Dermis microvascular lymphatic vessel endothelial cell (primary cell): ENCODE results near the gene EN2. TPM values are rescaled to one million over a fixed set of nuclear protein-coding genes. Genes with fewer than 3 reads are reported as not detected.
"Not testable (repeated sequence)": the region's sequence is repeated elsewhere in the genome, so short reads cannot be mapped to it uniquely, and the experiment has no call there.

Experiments used
- DNase-seq, 2 donors: peaks; one replicate each; pipeline versions ENCODE4 v3.0.0 to v3.0.0-alpha.2; 2010; ENCODE audit warnings: low read depth in 2 of 2
- total RNA-seq: library from RNA; depleted of rRNA; stranded (reverse); fragments of >200 nt; gene quantifications from 2 replicates; pipeline ENCODE4 v1.2.1, GENCODE V29; 2014

The EN2 gene
- total RNA-seq, 1 donor from 2014 or later: under 0.01 TPM

GRCh38 chr7:155425887-155426286 is 32.0 kb upstream of the EN2 start:
- DNase-seq: no peak

- no peak for DNase-seq
Observed at GRCh38 chr7:155426543-155427410, 31.2 kb upstream of the EN2 start.

DNA sequence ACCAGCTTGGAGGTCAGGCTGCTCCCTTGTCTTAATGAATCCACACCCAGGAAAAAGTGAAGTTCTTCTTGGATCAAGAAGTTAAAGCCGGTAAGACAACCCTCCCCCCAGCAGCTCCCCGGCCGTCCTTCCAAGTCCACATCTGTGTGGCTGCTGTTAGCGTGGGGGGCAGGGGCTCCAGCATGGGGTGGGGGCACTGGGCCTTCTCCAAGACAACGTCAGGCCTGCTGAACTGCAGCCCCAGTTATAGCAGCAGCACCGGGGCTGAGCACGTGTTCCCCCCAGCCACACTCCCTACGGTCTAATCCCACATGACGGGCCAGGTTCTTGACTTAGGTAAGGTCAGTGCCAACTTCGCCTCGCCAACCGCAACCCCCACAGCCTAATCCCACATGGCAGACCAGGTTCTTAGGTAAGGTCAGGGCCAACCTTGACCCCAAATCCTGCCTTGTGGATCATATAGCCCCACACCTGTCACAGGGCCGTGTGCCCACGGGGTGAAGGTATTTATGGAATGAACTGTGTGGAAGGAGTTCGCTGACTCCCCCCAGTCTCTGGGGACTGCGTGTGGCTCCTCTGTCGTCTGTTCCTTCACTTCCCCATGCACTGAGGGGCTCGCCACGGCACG is 30.4 kb upstream of the EN2 start:
- no peak for DNase-seq

DNA sequence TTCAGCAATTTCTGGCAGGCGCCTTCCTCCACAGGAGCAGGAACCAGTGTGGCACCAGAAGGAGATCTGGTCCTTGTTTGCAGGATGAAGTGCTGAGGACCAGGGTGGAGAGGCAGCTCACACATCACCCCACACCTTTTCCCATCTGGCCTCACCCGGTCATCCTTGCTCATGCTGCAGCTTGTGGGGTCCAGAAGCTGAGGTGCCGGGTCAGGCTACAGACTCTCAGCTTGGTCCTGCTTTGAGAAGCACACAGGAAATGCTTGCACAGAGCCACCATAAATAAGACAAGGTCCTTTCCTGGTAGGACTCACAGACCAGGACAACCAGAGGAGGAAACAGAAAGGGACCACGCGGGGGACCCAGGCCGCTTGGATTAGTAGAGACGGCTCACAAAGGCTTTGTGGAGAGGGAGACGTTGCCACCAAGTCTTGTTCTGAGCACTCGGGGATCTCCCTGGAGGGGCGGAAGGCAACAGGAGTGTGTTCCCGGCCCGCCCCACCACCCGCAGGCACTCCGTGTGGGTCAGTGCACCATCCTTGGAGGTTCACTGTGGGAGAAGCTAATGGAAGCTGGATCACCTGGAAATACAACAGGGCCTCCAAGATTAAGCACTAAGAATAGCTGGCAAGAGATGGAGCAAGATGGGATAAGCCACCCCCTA is 29.6 kb upstream of the EN2 start:
- DNase-seq: no peak

DNA sequence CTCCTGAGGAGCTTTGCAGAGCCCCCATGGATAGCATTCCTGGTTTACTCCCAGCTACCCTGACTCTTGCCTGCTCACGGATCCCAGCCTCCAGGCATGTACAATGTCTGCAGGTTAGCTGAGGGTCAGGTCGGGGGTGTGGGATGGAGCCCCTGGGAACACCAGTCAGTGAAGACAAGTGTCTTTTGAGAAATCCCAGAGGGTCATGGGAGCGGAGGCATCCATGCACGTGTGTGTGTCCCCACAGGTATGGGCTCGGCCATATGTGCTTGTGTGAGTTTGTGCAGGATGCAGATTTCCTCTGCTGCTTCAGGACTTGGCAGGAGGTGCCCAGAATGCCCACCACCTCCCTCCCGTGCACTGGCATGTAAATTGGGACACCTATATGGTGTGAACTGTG is 28.3 kb upstream of the EN2 start:
- DNase-seq: no peak

GRCh38 chr7:155430606-155431005 is 27.3 kb upstream of the EN2 start:
- no peak for DNase-seq

- no peak for DNase-seq
Observed at GRCh38 chr7:155431231-155431630, 26.7 kb upstream of the EN2 start.

DNA sequence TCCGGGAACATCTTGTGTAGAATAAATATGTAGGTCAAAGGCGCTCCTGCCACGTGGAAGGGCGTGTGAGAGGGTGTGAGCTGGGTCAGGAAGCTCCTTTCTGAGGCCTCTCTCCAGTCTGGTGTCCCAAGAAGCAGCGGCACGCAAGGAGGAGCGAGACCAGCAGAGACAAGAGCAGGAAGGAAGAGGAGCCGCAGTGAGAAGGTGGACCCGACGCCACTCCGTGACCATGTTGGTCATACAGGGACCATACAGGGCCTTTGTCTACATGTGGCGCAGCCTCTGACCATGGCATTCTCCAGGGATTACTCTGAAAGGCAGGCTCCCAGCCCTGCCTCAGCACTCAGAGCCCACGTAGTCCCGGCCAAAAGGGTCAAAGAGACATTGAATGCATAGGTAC is 26.2 kb upstream of the EN2 start:
- no peak for DNase-seq

DNA sequence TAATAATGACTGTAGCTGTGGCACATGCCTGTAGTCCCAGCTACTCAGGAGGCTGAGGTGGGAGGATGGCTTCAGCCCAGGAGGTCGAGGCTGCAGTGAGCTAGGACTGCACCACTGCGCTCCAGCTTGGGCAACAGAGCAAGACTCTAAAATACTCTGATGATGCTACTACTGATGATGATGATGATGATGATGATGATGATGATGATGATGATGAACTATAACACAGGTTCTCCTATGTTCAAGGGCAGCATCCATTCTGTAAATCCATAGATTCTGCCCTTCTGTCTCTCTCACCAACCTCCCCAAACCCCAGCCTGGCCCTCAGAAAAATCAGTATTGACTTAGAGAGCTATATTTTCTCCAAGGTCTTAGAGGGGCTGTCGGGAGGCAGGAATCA is 22.8 kb upstream of the EN2 start:
- no peak for DNase-seq

- DNase-seq: no peak
Observed at GRCh38 chr7:155437836-155438235, 20.1 kb upstream of the EN2 start.

DNA sequence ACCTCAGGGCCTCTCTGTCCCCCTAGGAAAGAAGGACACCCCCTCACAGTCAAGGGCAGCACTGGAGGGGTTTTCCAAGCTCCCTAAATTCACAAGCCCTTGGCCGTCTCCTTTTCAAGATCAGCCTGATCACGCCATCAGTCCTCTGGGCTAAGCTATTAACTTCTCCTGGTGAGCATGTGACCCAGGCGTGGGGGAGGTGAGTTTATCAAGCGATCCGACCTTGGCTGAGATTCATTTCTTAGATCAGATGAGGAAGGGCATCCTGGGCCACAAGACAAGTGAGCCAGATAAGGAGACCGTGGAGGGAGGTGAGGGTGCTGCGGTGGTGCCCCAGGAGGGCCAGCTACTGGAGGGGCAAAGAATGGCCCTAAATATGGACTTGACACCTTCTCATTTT is 19.2 kb upstream of the EN2 start:
- no peak for DNase-seq

DNA sequence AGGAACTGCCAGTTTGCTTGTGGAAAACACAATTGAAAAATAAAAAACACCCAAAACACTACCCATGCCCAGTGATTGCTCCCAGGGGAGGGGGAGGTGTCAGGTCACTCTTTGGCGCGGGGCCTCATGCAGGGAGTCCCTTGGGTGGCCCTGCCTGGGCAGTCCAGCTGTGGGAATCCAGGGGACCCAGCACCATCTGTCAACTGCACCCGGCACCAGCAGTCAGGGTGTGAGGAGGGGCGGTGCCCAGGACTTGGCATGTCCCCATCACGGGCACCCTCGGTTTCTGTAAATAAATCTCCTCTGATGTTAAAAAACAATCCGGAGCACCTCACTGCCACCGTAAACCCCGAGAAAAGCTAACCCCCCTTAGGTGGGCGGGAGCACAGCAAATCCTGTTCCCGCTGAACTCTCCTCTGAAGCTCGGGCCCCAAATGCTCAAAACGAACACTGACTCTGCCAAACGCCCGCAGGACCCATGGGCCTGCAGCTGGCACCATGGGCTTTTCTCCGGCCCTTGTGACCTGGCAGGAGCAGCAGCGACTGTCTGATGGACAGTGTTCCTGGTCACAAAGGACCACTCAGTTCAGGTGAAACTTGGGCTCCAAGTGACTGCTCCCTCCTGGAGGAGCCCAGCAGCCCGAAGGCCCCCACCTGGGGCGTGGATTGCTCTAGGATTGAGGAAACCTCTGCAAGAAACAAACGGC is 18.5 kb upstream of the EN2 start:
- DNase-seq: no peak

DNA sequence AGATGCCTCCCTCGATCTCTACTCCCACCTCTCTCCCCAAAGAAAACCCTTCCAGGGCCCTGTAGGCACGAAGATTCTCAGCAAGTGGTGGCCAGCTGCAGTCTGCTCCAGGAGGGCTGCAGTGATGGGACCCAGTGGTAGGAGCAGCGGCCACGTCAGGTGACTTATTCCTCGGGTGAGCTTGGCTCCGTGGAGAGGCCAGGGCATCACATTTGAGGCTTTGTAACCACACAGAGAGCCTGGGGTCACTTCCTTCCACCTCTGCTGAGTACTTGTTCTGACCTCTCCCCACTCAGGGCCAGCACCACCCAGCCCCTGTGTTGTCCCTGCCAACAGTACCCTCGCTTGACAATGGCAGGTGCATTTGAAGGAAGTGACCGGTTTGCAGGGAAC is 17.9 kb upstream of the EN2 start:
- no peak for DNase-seq

DNA sequence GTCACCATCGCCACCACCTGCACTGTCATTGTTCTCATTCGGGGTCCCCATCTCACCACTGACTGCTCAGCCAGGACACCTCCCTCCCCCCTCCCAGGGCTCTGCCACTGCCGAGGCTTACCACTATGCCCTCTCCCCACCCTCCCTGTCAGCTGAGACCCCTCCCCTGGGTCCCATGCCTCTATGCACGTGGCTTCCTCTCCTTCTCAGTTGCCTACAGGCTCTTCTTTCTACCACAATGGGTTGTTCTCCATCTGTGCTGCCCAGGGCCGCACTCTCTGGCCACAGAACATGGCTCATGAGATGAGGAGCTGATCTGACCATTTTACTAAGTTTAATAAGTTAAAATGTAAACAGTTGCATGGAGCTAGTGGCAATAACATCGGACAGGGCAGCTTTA is 16.1 kb upstream of the EN2 start:
- no peak for DNase-seq

- no peak for DNase-seq
Observed at GRCh38 chr7:155444746-155445145, 13.2 kb upstream of the EN2 start.

DNA sequence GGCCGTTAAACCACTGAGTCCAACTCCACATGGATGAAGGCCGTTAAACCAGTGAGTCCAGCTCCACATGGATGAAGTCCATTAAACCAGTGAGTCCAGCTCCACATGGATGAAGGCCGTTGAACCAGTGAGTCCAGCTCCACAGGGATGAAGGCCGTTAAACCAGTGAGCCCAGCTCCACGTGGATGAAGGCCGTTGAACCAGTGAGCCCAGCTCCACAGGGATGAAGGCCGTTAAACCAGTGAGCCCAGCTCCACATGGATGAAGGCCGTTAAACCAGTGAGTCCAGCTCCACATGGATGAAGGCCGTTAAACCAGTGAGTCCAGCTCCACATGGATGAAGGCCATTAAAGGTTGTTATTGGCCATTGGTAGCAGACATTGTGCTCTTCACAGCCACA is 12.3 kb upstream of the EN2 start:
- DNase-seq: not testable (repeated sequence)

DNA sequence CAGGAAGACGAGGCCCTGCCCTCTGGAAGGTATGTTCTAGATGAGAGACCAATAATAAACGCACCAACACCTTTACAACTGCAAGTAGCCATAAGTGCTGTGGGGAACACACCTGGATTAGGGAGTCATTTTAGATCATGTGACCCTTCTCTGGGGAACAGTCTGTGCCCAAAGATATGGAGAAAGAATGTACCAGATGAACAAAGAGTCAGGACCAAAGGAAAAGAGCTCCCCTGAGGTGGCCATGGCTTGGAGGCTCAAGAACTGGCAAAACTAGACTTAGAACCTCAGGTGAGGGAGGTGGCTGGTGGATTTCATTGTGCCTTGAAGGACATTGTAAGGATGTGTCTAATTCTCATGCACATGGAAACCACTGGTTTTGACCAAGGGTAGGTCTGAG is 10.3 kb upstream of the EN2 start:
- DNase-seq: no peak

GRCh38 chr7:155448632-155449007 is 9.3 kb upstream of the EN2 start:
- no peak for DNase-seq

- DNase-seq: no peak
Observed at GRCh38 chr7:155449008-155449868, 8.7 kb upstream of the EN2 start.

DNA sequence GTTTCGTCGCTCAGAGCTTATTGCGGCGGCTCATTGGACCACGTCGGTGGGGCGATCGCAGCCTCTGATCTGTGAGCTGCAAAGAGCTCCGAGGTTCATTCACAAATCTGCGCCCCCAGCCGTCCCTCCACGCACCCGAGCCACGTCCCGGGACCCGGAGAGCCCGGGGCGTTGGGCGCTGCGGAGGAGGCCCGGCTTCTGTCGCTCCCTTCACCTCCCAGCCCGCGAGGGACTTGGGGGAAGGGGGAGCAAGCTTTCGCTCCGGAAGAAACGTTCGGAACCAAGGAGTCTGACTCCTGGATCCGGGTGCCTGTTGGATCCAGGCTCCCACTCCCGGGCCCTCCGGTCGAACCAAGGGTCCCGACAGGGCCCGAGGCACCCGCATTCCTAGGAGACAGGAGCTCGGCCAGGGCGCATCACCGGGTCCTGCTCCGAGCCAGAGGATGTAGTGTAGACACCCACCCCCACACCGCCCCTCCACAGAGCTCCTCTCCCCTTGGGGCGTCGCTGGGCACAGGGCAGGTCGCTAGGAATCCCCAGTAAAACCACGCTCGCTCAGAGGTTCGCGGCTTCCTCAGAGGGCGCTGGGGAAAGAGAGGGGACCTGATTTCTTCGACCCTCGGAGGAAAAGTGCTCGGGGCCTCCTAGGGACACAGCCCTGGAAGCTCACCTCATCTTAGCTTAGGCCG is 7.9 kb upstream of the EN2 start:
- DNase-seq: no peak

DNA sequence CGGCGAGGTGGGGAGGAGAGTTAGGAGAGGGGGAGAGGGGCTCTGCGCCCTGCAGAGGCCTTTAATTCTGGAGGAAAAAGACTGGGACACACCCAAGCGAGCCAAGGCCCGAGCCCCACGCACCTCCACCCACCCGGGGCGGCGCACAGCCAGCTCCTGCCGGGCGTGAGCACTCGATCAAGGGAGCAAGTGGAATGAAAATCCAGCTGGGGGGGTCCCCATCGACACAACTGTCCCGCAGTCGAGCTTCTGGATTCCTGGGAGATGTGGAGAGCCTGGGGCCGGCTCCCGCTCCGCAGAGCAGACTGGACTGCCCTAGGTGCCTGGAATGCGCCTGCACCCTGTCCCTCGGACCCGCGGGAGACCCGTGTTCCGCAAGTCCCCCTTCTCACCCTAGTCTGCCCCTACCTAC is 7.4 kb upstream of the EN2 start:
- DNase-seq: no peak
